Smooth muscle cell (in vitro differentiated cells): ENCODE results near the gene ADAMTS12. TPM values are rescaled to one million over a fixed set of nuclear protein-coding genes. Genes with fewer than 3 reads are reported as not detected.

Source experiments
- DNase-seq: peaks from one replicate; lab custom pipeline; 2025; ENCODE audit not compliant: unreplicated experiment; lab: John Stamatoyannopoulos, UW
- H2AFZ ChIP-seq: fragments of 200-600 bp; sonication (generic); 2 replicates; pipeline ENCODE4 v1.6.0; 2016; ENCODE audit warnings: antibody characterized with exemption, low read depth, mild to moderate bottlenecking
- H3F3A ChIP-seq: fragments of 200-600 bp; sonication (generic); 2 replicates; pipeline ENCODE4 v1.6.0; 2017; ENCODE audit warnings: antibody characterized with exemption, low read depth
- H3K27ac ChIP-seq: fragments of 200-600 bp; sonication (generic); 2 replicates; pipeline ENCODE4 v1.5.1; 2016; ENCODE audit warnings: low read depth, mild to moderate bottlenecking
- H3K27me3 ChIP-seq: fragments of 200-600 bp; sonication (generic); 2 replicates; pipeline ENCODE4 v1.6.1; 2016; ENCODE audit warnings: low read depth, mild to moderate bottlenecking
- H3K36me3 ChIP-seq: fragments of 200-600 bp; sonication (generic); 2 replicates; pipeline ENCODE4 v1.5.1; 2016; ENCODE audit warnings: low read depth
- H3K4me1 ChIP-seq: fragments of 200-600 bp; sonication (generic); 2 replicates; pipeline ENCODE4 v1.5.1; 2016; ENCODE audit warnings: low read depth
- H3K4me2 ChIP-seq: fragments of 200-600 bp; sonication (generic); 2 replicates; pipeline ENCODE4 v1.6.0; 2016; ENCODE audit warnings: mild to moderate bottlenecking
- H3K4me3 ChIP-seq: fragments of 200-600 bp; sonication (generic); 2 replicates; pipeline ENCODE4 v1.5.1; 2016; ENCODE audit warnings: mild to moderate bottlenecking
- H3K79me2 ChIP-seq: fragments of 200-600 bp; sonication (generic); 2 replicates; pipeline ENCODE4 v1.6.0; 2016; ENCODE audit warnings: low read depth, mild to moderate bottlenecking
- H3K9ac ChIP-seq: fragments of 200-600 bp; sonication (generic); 2 replicates; pipeline ENCODE4 v1.6.0; 2016; ENCODE audit warnings: low read depth
- H3K9me3 ChIP-seq: fragments of 200-600 bp; sonication (generic); replicated peaks from 2 replicates; pipeline ENCODE4 v1.5.1; 2016; ENCODE audit warnings: low read depth
- H4K20me1 ChIP-seq: fragments of 200-600 bp; sonication (generic); 2 replicates; pipeline ENCODE4 v1.6.0; 2016; ENCODE audit warnings: low read depth
- WGBS: methylation state at CpG from one replicate; pipeline ENCODE4 v1.1.7; 2016; ENCODE audit warnings: low lambda C conversion rate; 5-methylcytosine and 5-hydroxymethylcytosine counted together
- polyA plus RNA-seq: library from polyadenylated mRNA; unstranded; fragments of >200 nt; fragmentation: Nextera tagmentation; extraction: Ambion mirVana; gene quantifications from 2 replicates; pipeline ENCODE4 v1.2.1, GENCODE V29; 2016
- total RNA-seq: library from RNA; depleted of rRNA; stranded (reverse); fragments of >200 nt; gene quantifications from 2 replicates; pipeline ENCODE4 v1.2.3, GENCODE V29; 2014
- TF ChIP-seq, protein P1 (sequence below): fragments of 200-600 bp; sonication (generic); IDR thresholded peaks from 2 replicates; pipeline ENCODE4 v1.5.1; 2017; ENCODE audit warnings: borderline replicate concordance, mild to moderate bottlenecking, antibody characterized with exemption; ENCODE audit not compliant: insufficient read depth, poor library complexity, severe bottlenecking

The ADAMTS12 gene
- total and polyA plus RNA-seq, 2 experiments from 2014 or later, result 34.3 to 84.9 TPM

DNA sequence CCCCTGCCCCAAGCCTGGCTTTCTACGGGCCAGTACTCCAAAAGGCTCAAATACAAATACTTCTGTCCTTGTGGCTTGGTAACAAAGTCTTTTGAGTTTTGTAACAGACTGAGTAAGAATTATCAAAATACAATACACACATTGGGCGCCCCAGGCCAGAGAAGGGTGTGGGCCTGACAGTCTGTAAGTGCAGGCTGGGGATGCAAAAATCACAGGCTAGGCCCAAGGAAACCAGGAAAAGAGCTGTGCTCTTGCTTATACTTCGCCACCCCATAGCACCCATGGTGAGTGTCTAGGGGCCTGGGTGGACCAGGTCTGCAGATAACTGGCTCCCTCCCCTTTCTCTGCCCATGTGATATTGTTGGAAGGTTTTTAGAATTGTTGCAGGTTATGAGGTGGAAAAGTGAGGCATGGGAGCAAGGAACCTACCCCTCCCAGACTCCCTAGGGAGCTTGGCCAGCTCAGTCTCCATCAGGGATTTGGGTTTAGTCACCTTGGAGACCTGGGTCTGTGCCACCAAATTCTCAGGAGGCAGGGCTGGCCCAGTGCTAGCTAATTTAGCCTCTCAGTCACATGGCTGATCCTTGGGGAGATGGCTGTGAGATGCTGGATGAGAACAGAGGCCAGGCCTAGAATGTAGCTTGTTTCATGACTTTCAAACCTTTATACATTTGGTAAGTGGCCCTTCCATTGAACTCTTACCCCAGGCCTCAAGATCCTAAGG lies 378.2 kb downstream of the ADAMTS12 start:
- Histone ChIP-seq H3K4me1 (no peaks in the 10 kb centered on the region), H2AFZ (no peak overlapping the region), H3K27me3 (no peaks in the 10 kb centered on the region), H4K20me1 (no peaks in the 10 kb centered on the region), H3K36me3 (no peaks in the 10 kb centered on the region), H3K9ac (no peak overlapping the region), H3K4me2 (no peak overlapping the region), H3K79me2 (no peaks in the 10 kb centered on the region), H3K9me3 (no peaks in the 10 kb centered on the region), H3F3A (no peaks in the 10 kb centered on the region), H3K27ac (no peak overlapping the region), H3K4me3 (no peak overlapping the region)
- TF ChIP-seq, protein P1, sequence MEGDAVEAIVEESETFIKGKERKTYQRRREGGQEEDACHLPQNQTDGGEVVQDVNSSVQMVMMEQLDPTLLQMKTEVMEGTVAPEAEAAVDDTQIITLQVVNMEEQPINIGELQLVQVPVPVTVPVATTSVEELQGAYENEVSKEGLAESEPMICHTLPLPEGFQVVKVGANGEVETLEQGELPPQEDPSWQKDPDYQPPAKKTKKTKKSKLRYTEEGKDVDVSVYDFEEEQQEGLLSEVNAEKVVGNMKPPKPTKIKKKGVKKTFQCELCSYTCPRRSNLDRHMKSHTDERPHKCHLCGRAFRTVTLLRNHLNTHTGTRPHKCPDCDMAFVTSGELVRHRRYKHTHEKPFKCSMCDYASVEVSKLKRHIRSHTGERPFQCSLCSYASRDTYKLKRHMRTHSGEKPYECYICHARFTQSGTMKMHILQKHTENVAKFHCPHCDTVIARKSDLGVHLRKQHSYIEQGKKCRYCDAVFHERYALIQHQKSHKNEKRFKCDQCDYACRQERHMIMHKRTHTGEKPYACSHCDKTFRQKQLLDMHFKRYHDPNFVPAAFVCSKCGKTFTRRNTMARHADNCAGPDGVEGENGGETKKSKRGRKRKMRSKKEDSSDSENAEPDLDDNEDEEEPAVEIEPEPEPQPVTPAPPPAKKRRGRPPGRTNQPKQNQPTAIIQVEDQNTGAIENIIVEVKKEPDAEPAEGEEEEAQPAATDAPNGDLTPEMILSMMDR, result no peak
- 79% methylated on average over 3 of the region's 3 CpGs for WGBS
- no peak for DNase-seq

DNA sequence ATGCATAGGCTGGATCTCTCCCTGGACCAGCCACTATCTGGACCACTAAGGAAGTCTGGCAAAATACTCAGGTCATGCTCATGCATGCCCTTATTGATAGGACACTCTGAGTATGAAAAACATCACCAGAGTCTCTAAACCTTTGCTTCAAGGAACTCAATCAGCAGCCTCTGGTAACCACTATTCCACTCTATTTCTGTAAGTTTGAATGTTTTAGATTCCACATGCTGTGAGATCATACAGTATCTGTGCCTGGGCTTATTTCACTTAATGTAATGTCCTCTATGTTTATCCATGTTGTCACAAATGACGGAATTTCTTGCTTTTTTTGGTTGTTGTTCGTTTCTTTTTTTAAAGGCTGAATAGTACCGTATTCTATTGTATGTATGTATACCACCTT lies 382.8 kb downstream of the ADAMTS12 start:
- Histone ChIP-seq H3K4me2 (no peak overlapping the region), H4K20me1 (no peaks in the 10 kb centered on the region), H3K9me3 (no peaks in the 10 kb centered on the region), H3K27ac (no peak overlapping the region), H3K4me1 (no peaks in the 10 kb centered on the region), H3K9ac (no peak overlapping the region), H3K4me3 (no peak overlapping the region), H3K36me3 (no peaks in the 10 kb centered on the region), H3K79me2 (no peaks in the 10 kb centered on the region), H3F3A (no peaks in the 10 kb centered on the region), H2AFZ (no peak overlapping the region), H3K27me3 (no peaks in the 10 kb centered on the region)
- TF ChIP-seq, protein P1, result no peak
- no peak for DNase-seq
- WGBS, result 76% methylated on average over 3 of the region's 3 CpGs

DNA sequence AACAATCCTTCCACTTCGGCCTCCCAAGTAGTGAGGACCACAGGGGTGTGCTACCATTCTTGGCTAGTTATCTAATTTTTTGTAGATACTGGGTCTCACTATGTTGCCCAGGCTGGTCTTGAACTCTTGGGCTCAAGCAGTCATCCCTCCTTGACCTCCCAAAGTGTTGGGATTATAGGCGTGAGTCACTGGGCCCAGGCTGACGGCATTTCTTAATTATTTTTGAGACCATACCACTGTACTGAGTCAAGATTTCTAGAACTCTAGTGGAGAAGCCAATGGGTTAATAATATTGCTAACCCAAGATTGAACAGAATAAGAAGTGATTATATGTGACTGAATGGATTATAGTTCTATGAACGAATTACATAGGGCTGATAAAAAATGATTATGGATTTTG lies 384.4 kb downstream of the ADAMTS12 start:
- Histone ChIP-seq H3K9me3 (no peaks in the 10 kb centered on the region), H3K79me2 (no peaks in the 10 kb centered on the region), H3K4me3 (no peak overlapping the region), H3K4me1 (no peaks in the 10 kb centered on the region), H3F3A (no peaks in the 10 kb centered on the region), H3K27me3 (no peaks in the 10 kb centered on the region), H2AFZ (no peak overlapping the region), H3K4me2 (no peak overlapping the region), H3K27ac (no peak overlapping the region), H4K20me1 (no peaks in the 10 kb centered on the region), H3K9ac (no peak overlapping the region), H3K36me3 (no peaks in the 10 kb centered on the region)
- no peak for DNase-seq
- TF ChIP-seq, protein P1, result no peak
- WGBS, result 89% methylated on average over 4 of the region's 4 CpGs

DNA sequence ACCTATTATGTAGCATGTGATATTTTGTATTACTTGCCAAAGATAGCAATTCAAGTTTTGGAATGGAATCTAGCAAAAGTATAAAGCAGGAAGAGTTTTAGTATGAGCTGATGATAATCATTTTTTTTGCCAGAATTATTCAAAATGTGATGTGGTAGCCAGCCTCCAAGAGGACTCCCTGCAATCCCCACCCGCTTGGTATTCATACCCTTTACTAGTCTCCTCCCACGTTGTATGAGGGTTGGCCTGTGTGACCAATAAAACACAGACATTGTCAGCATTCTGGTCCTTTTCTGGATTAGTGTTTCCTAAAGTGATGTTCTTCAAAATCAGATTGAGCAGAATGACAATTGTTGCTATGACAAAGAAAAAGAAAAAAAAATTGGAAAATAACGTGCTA lies 387.2 kb downstream of the ADAMTS12 start:
- H3K27me3 ChIP-seq, result no peaks in the 10 kb centered on the region
- H3K36me3 ChIP-seq, result no peaks in the 10 kb centered on the region
- H2AFZ ChIP-seq, result no peak overlapping the region
- H3K9ac ChIP-seq, result no peak overlapping the region
- no peak overlapping the region for H3K27ac ChIP-seq
- no peaks in the 10 kb centered on the region for H3K9me3 ChIP-seq
- TF ChIP-seq, protein P1, result no peak
- no peaks in the 10 kb centered on the region for H4K20me1 ChIP-seq
- H3F3A ChIP-seq, result no peaks in the 10 kb centered on the region
- H3K4me3 ChIP-seq, result no peak overlapping the region
- no peak overlapping the region for H3K4me2 ChIP-seq
- no peaks in the 10 kb centered on the region for H3K79me2 ChIP-seq
- 80% methylated on average over 3 of the region's 3 CpGs for WGBS
- no peak for DNase-seq
- no peaks in the 10 kb centered on the region for H3K4me1 ChIP-seq
